HG02623 (cell line): ENCODE data around the gene RFPL2.
"Not testable (repeated sequence)": the region's sequence is repeated elsewhere in the genome, so short reads cannot be mapped to it uniquely, and the experiment has no call there.

ENCODE experiments used
- ATAC-seq: cut with Tn5 transposase; IDR thresholded peaks from one replicate; pipeline ENCODE4 v1.9.1; 2021; ENCODE audit warnings: moderate library complexity; ENCODE audit not compliant: unreplicated experiment

RFPL2 gene

GRCh38 chr22:32206774-32207758, 2.2 kb upstream of the RFPL2 start:
- no peak for ATAC-seq

- no peak for ATAC-seq
These were observed 1.3 kb upstream of the RFPL2 start for GRCh38 chr22:32205974-32206773.

DNA sequence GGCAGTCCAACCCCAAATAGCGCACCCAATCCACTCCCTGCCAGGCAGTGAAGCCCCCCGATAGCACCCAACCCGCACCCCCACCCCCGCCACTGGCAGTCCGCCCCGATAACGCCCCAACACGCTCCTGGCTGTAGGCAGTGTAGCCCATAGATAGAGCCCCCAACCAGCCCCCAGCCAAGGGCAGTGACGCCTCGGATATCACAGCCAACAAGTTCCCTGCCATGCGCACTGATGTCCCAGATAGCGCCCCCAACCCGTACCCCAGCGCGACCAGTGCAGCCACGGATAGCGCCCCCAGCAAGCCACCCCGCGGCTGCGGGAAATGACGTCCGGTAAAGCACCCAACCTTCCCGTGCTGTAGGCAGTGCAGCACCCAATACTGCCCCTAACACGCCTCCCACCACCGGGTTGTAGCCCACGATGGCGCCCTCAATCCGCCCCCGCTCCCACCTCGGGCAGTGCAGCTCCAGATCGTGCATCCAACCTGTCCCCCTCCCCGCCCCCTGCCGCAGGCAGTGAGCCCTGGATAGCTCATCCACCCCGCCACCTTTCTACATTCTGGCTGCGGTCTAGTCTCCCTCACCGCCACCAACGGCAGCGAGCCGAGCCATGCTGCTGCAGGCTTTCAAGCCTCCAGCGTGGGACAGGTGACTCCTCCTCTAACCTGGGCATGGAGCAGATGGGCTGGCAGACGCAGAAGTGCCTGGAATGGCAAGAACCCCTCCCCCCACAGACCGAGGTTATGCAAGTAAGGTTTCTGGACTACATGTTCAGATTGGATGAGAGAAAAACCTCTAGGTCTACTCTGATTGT, 625 bp downstream of the RFPL2 start:
- no peak for ATAC-seq

GRCh38 chr22:32203181-32204039, 1.5 kb downstream of the RFPL2 start:
- ATAC-seq = no peak

GRCh38 chr22:32202539-32203180, 2.2 kb downstream of the RFPL2 start:
- no peak for ATAC-seq

GRCh38 chr22:32202161-32202538, 2.7 kb downstream of the RFPL2 start:
- ATAC-seq = no peak

- no peak for ATAC-seq
These were observed 4.1 kb downstream of the RFPL2 start for GRCh38 chr22:32200752-32201151.

DNA sequence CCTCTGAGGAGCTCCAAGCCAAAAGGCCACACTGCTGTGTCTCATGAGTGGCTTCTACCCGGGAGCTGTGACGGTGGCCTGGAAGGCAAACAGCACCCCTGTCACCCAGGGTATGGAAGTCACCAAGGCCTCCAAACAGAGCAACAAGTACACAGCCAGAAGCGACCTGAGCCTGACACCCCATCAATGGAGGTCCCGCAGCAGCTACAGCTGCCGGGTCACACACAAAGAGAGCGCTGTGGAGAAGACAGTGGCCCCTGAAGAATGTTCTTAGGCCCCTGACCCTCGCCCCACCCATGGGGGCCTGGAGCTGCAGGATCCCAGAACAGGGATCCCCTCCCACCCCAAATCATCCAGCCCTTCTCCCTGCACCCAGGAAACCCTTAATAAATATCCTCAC, 4.9 kb downstream of the RFPL2 start:
- no peak for ATAC-seq

DNA sequence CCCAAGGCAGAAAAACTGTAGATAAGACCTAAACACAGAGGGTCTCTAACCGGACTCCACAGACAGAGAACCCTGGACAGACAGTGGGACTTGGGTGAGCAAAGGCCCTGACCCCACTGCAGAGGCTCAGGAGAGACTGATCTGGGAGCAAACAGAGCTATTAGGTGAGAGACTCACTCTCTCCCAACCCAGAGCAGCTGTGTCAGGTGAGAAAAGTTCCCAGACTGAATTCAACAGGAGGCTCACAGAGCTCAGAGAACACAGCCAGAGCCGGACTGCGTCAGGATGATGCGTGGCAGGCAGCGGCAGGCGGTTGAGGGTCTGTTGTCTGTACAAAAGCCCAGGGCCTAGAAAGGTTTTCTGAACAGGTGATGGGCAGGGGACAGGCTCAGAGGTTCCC, 5.5 kb downstream of the RFPL2 start:
- no peak for ATAC-seq

DNA sequence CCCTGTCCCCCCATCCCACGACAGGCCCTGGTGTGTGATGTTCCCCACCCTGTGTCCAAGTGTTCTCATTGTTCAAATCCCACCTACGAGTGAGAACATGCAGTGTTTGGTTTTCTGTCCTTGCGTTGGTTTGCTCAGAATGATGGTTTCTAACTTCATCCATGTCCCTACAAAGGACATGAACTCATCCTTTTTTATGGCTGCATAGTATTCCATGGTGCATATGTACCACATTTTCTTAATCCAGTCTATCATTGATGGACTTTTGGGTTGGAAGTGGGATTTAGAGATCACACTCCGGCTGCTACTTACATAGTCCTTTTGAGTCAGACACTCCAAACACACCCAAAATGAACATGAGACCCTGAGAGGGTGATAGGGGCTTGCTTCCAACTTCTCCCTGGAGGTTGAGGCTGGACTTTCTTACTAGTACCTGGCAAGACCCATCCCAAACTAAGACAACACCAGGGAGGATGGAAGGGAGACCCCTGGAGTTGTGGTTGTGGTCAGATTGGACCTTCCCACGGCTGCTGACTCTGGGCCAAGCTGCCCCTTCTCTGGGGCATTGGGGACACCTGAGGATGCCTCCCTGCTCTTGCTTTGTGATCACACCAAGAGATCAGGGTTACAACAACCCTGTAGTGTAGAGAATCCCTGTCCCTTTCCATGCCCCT, 7.2 kb downstream of the RFPL2 start:
- ATAC-seq = not testable (repeated sequence)

- ATAC-seq = not testable (repeated sequence)
These were observed 9.0 kb downstream of the RFPL2 start for GRCh38 chr22:32195900-32196299.

DNA sequence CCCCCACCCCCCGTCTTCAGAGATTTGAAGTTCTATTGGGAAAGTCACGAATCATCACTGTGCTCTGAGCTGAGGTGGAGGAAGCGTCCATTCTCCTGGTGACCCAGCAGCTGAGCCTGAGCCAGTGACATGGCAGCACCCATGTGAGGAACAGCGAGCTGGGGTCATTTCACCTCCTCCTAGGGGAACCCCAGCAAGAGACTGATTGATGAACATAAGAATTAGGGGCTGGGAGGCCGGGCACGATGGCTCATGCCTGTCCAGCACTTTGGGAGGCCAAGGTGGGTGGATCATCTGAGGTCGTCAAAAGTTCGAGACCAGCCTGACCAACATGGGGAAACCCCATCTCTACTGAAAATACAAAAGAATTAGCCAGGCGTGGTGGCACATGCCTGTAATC, 11.5 kb downstream of the RFPL2 start:
- ATAC-seq = not testable (repeated sequence)

DNA sequence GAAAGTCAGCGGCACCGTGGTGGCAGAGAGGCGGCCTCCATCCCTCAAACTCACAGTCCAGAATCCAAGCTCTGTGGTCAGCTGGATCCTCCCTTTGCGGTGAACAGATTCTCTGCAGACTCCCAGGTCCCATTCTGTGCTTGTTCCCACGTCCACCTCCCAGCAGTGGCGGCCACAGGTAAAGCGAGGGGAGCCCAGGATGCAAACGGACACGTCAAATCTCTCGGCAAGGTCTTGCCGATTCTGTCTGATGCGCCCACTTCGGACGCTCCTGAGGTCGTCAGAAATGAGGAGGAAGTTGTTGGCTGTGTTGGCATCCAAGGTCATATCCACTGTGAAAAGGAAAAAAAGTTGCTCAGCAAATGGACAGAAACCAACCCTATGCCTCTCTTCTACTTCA, 13.9 kb downstream of the RFPL2 start:
- ATAC-seq = not testable (repeated sequence)

DNA sequence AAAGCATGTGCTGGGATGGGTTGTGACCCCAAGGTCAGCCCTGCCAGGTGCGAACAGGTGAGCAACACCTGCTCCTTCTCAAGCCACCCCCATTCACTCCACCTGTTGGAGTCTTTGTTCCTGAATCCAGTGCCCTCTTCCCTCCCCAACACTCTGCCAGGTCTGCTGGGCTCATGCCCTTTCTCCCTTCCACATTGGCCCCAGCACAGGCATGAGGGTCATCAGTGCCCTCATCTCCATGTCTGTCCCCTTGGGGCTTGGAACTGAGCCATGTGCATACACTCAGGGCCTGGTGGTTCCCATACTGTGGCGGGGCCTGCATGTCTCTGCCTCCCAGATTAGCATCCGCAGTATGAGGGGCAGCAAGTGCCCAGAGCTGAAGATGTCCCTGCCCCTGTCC, 19.1 kb downstream of the RFPL2 start:
- ATAC-seq = no peak

GRCh38 chr22:32183625-32184024, 21.2 kb downstream of the RFPL2 start:
- ATAC-seq = no peak

DNA sequence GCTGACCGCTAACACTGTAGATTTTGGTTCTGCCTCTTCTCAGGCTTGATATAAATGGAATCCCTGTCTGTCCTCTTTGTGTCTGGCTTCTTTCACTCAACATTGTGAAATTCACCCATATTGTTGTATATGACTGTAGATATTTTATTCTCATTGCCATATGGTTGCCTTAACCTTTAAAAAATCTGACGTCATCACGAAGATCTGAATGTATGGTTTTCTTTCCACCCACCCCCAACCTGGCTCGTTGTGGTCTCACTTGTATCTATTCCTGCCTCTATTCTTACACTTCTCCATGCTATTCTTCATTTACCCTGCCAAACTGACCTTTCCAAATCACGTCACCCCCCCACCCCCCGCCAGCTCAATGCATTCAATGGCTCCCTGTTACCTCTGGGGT, 23.8 kb downstream of the RFPL2 start:
- no peak for ATAC-seq

DNA sequence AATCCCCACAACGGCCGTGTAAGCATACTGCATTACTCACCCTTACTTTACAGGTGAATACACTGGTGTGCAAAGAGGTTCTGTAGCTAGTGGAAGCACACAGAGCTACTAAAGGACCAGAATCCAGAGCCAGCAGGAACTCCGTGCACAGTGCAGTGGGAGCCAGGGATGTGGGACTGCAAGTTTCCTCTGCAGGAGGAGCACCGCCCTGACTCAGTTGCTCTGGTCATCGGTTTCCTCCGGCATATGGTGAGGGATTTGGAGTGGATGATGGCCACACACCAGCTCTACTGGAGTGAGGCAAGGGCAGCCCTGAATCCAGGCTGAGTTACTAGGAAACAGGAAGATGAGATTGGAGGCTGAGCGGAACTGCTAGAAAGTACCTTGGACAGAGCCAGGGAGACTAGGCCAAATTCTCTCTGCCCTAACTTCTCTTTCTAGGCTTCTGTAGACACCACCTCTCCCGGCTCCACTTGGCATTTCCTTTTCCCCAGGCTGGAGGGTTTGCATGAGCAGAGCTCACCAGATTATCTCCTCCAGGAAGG, 27.6 kb downstream of the RFPL2 start:
- no peak for ATAC-seq

- no peak for ATAC-seq
These were observed 28.9 kb downstream of the RFPL2 start for GRCh38 chr22:32175683-32176644.
